ENCODE results near the gene CLCNKB. TPM values are rescaled to one million over a fixed set of nuclear protein-coding genes. Genes with fewer than 3 reads are reported as not detected.
A peak's percentile ranks its signal among the peaks of the same experiment; 100 is the strongest.

CLCNKB gene
- total and polyA plus RNA-seq, 2 of the 13 experiments (the other 11 are each of a cell fraction or from before 2014, with no cell fraction given) = 0.04 TPM; not detected in 1

DNA sequence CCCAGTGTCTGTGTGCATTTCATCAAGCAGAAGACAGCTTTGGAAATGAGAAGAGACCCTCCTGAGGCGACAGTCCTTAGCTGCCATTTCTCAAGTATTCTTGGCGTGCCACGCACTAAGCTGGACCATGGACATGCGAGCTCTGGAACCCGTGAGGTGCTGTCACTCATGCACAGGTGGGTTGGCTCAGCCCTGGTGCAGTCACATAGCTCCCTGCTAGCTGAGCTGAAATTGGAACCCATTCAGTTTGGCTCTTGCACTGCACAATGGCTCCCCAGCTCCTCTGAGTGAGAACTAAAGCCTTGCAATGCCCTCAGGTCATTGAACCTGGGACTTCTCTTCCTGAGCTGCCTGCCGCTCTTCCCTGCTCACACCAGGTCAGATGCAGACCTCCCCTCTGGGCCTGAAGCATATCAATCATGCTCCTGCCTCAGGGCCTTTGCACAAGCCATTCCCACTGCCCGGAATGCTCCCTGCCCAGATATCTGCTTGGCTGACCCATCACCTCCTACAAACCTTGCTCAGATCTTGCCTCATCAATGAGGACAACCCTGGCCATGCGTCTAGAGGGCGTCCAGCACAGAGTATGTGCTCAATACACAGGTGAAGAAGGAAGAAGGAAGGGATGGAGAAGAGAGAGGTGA is 45.8 kb upstream of the CLCNKB start:
- Histone ChIP-seq H4K20me1 (ENCODE audit: insufficient read depth, low read length) (no peaks in the 10 kb centered on the region), H3K27ac (ENCODE audit: extremely low read length, insufficient read depth, low read length) (no peak overlapping the region), H3K4me1 (ENCODE audit: insufficient read depth, low read length) (peaks cover 40% of the 10 kb centered on the region), H3K36me3 (replicated peaks in 1 of 2; ENCODE audit: control insufficient read depth in 1 of 2, insufficient read depth in 2 of 2, low read length in 2 of 2) (no peaks in the 10 kb centered on the region), H3K27me3 (ENCODE audit: control insufficient read depth in 1 of 2, insufficient read depth in 2 of 2, low read length in 2 of 2) (peaks cover 0 to 13% of the 10 kb centered on the region in 2 experiments; a peak in 4 of 5 replicates), H3K4me2 (ENCODE audit: low read depth, low read length) (no peak overlapping the region), H3K4me3 (replicated peaks in 1 of 3; ENCODE audit: insufficient read depth in 1 of 3, low read depth in 2 of 3, low read length in 3 of 3) (no peak overlapping the region), H2AFZ (ENCODE audit: low read length) (no peak overlapping the region), H3K9ac (ENCODE audit: insufficient read depth, low read depth, low read length) (no peak overlapping the region), H3K79me2 (ENCODE audit: insufficient read depth, low read length) (no peaks in the 10 kb centered on the region), H3K9me3 (ENCODE audit: low read length) (no peaks in the 10 kb centered on the region)
- 21% methylated on average over 6 of the region's 9 CpGs for WGBS (ENCODE audit: low lambda C conversion rate)
- no peak for TF ChIP-seq YY1 (IDR thresholded peaks at IDR 0.05; ENCODE audit: insufficient read depth, insufficient replicate concordance, low read depth, low read length)
- TF ChIP-seq ERF (CRISPR knock-in tag; IDR thresholded peaks at IDR 0.05) = no peak
- peak; percentile 92 for TF ChIP-seq ZMYM3 (CRISPR knock-in tag; IDR thresholded peaks at IDR 0.05)
- no peak for TF ChIP-seq ZNF598 (CRISPR knock-in tag; IDR thresholded peaks at IDR 0.05; ENCODE audit: borderline replicate concordance)
- TF ChIP-seq RXRA (CRISPR knock-in tag; IDR thresholded peaks at IDR 0.05) = 0 out of 2 replicates have a peak, but pooled peaks have one; percentile 19
- no peak for TF ChIP-seq ARHGAP35 (CRISPR knock-in tag; IDR thresholded peaks at IDR 0.05; ENCODE audit: borderline replicate concordance)
- CTCF ChIA-PET (ENCODE audit: low intra/inter-chr PET ratio, low total read pairs) = no interaction called here
- POLR2A ChIA-PET = no interaction called here
- ATAC-seq (no peak), DNase-seq (ENCODE audit: low spot score) (no peak), FAIRE-seq (no peak)
- intact Hi-C loops (cut with micrococcal nuclease; ENCODE audit: unreplicated experiment) = loop anchor here (10.0 kb wide), 1 partner anchor 183 kb away; no protein-coding TSS in a partner anchor
- no TSS peak for BruUV-seq (replicated peaks)
- in situ Hi-C loops (cut with HindIII; ENCODE audit: extremely low pct_ligation_motif_present, low pct_unique_long_range_greater_than_20kb) = no loop called here

DNA sequence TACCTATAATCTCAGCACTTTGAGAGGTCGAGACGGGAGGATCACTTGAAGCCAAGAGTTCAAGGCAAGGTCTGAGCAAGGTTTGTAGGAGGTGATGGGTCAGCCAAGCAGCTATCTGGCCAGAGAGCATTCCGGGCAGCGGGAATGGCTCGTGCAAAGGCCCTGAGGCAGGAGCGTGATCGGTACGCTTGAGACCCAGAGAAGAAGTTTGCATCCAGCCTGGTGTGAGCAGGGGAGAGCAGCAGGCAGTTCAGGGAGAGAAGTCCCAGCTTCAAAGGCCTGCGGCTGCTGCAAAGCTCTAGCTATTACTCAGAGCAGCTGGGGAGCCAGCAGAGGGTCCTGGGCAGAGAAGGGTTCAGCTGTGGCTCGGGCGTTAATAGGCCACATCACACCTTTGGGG is 44.7 kb upstream of the CLCNKB start:
- H3K9me3 ChIP-seq (ENCODE audit: low read length) = no peaks in the 10 kb centered on the region
- DNase-seq (ENCODE audit: low spot score) = no peak
- H2AFZ ChIP-seq (ENCODE audit: low read length) = no peak overlapping the region
- POLR2A ChIA-PET = no interaction called here
- intact Hi-C loops (cut with micrococcal nuclease; ENCODE audit: unreplicated experiment) = loop anchor here (10.0 kb wide), 1 partner anchor 184 kb away; no protein-coding TSS in a partner anchor
- CTCF ChIA-PET (ENCODE audit: low intra/inter-chr PET ratio, low total read pairs) = no interaction called here
- no peak overlapping the region for H3K9ac ChIP-seq (ENCODE audit: insufficient read depth, low read depth, low read length)
- peaks cover 49% of the 10 kb centered on the region for H3K4me1 ChIP-seq (ENCODE audit: insufficient read depth, low read length)
- in situ Hi-C loops (cut with HindIII; ENCODE audit: extremely low pct_ligation_motif_present, low pct_unique_long_range_greater_than_20kb) = no loop called here
- no peaks in the 10 kb centered on the region for H3K79me2 ChIP-seq (ENCODE audit: insufficient read depth, low read length)
- H3K4me2 ChIP-seq (ENCODE audit: low read depth, low read length) = no peak overlapping the region
- WGBS (ENCODE audit: low lambda C conversion rate) = 63% methylated on average over 11 of the region's 11 CpGs
- peaks cover 0 to 10% of the 10 kb centered on the region in 2 experiments; a peak in 3 of 5 replicates for H3K27me3 ChIP-seq (ENCODE audit: control insufficient read depth in 1 of 2, insufficient read depth in 2 of 2, low read length in 2 of 2)
- BruUV-seq (replicated peaks) = no TSS peak
- TF ChIP-seq ATF7-NPFF (CRISPR knock-in tag; IDR thresholded peaks at IDR 0.05; ENCODE audit: low read depth) (no peak), ZMYM3 (CRISPR knock-in tag; IDR thresholded peaks at IDR 0.05) (peak; percentile 66)
- no peak overlapping the region for H3K4me3 ChIP-seq (replicated peaks in 1 of 3; ENCODE audit: insufficient read depth in 1 of 3, low read depth in 2 of 3, low read length in 3 of 3)
- no peaks in the 10 kb centered on the region for H3K36me3 ChIP-seq (replicated peaks in 1 of 2; ENCODE audit: control insufficient read depth in 1 of 2, insufficient read depth in 2 of 2, low read length in 2 of 2)
- FAIRE-seq = no peak
- no peak for ATAC-seq
- no peak overlapping the region for H3K27ac ChIP-seq (ENCODE audit: extremely low read length, insufficient read depth, low read length)
- H4K20me1 ChIP-seq (ENCODE audit: insufficient read depth, low read length) = no peaks in the 10 kb centered on the region

All from HepG2 (cell line).